ENCODE data around the gene CKAP2L. TPM values are rescaled to one million over a fixed set of nuclear protein-coding genes. Genes with fewer than 3 reads are reported as not detected.

Gene CKAP2L
- total RNA-seq, 1 experiment from 2014 or later = 23.3 TPM

- Histone ChIP-seq H2BK20ac (ENCODE audit: low read depth, low read length, poor library complexity, severe bottlenecking) (no peak overlapping the region), H3K56ac (ENCODE audit: insufficient read length, low read depth, low read length) (no peak overlapping the region), H2BK120ac (ENCODE audit: low read depth, low read length, poor library complexity, severe bottlenecking) (no peak overlapping the region), H4K20me1 (ENCODE audit: control insufficient read depth, insufficient read depth, insufficient read length) (no peaks in the 10 kb centered on the region), H3K27me3 (ENCODE audit: insufficient read depth, low read length) (no peaks in the 10 kb centered on the region), H2BK15ac (ENCODE audit: low read depth, low read length) (no peak overlapping the region), H3K9me3 (ENCODE audit: control insufficient read depth, low read depth, low read length) (no peaks in the 10 kb centered on the region), H4K5ac (ENCODE audit: insufficient read length, low read depth, low read length) (no peak overlapping the region), H3K4me1 (ENCODE audit: insufficient read depth, low read length) (no peaks in the 10 kb centered on the region), H2AFZ (ENCODE audit: low read length) (no peak overlapping the region), H3K4me2 (ENCODE audit: insufficient read depth, insufficient read length, low read length) (no peak overlapping the region), H3K9ac (ENCODE audit: extremely low read depth, insufficient read length, low read length) (no peak overlapping the region), H3K23me2 (ENCODE audit: insufficient read length, low read depth, low read length, poor library complexity, severe bottlenecking) (no peaks in the 10 kb centered on the region), H2BK5ac (ENCODE audit: insufficient read length, low read length) (no peak overlapping the region), H3K14ac (ENCODE audit: insufficient read depth, low read length) (no peak overlapping the region), H3K27ac (ENCODE audit: insufficient read length, low read depth, low read length) (no peak overlapping the region), H3T11ph (ENCODE audit: low read length) (no peak overlapping the region), H4K91ac (ENCODE audit: insufficient read length, low read depth, low read length) (no peak overlapping the region), H3K79me2 (ENCODE audit: insufficient read depth, low read length) (no peaks in the 10 kb centered on the region), H3K79me1 (ENCODE audit: insufficient read depth, low read depth, low read length, poor library complexity, severe bottlenecking) (no peaks in the 10 kb centered on the region), H3K4ac (ENCODE audit: low read depth, low read length) (no peak overlapping the region), H4K8ac (replicated peaks; ENCODE audit: insufficient read length, low read depth, low read length) (no peak overlapping the region), H2AK5ac (ENCODE audit: insufficient read length, low read length) (no peak overlapping the region), H3K18ac (ENCODE audit: insufficient read length, low read depth, low read length) (no peak overlapping the region), H3K23ac (ENCODE audit: insufficient read length, low read depth, low read length) (no peak overlapping the region), H2BK12ac (ENCODE audit: insufficient read length, low read depth, low read length) (no peak overlapping the region)
- TF ChIP-seq, protein P1, sequence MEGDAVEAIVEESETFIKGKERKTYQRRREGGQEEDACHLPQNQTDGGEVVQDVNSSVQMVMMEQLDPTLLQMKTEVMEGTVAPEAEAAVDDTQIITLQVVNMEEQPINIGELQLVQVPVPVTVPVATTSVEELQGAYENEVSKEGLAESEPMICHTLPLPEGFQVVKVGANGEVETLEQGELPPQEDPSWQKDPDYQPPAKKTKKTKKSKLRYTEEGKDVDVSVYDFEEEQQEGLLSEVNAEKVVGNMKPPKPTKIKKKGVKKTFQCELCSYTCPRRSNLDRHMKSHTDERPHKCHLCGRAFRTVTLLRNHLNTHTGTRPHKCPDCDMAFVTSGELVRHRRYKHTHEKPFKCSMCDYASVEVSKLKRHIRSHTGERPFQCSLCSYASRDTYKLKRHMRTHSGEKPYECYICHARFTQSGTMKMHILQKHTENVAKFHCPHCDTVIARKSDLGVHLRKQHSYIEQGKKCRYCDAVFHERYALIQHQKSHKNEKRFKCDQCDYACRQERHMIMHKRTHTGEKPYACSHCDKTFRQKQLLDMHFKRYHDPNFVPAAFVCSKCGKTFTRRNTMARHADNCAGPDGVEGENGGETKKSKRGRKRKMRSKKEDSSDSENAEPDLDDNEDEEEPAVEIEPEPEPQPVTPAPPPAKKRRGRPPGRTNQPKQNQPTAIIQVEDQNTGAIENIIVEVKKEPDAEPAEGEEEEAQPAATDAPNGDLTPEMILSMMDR (conservative IDR thresholded peaks at IDR 0.05) = no peak
- H3K27me3 Mint-ChIP-seq (ENCODE audit: low read depth) = no peaks in the 10 kb centered on the region
- H3K9me3 Mint-ChIP-seq = peaks cover 6 to 16% of the 10 kb centered on the region in 2 experiments; a peak in 4 of 5 replicates
- peaks cover 0 to 6% (median 0%) of the 10 kb centered on the region in 3 experiments; a peak in 1 of 7 replicates for H3K36me3 Mint-ChIP-seq (ENCODE audit: insufficient read depth in 1 of 3, low read depth in 3 of 3)
- peaks cover 19 to 47% of the 10 kb centered on the region in 2 experiments for H3K4me1 Mint-ChIP-seq
- no peak for DNase-seq
- WGBS (ENCODE audit: extremely low coverage, insufficient read length, low lambda C conversion rate) = no CpG with 5 or more reads among the region's 1 CpG
- H3K27ac Mint-ChIP-seq = no peak overlapping the region
- H3K4me3 Mint-ChIP-seq = no peak overlapping the region; a peak in 1 of 5 replicates
Observed at GRCh38 chr2:112796486-112796885, 32.1 kb upstream of the CKAP2L start.
